ENCODE data around the gene SORBS1. TPM values are rescaled to one million over a fixed set of nuclear protein-coding genes. Genes with fewer than 3 reads are reported as not detected.

Gene SORBS1
- total RNA-seq, 1 donor from 2014 or later = 58.2 TPM

DNA sequence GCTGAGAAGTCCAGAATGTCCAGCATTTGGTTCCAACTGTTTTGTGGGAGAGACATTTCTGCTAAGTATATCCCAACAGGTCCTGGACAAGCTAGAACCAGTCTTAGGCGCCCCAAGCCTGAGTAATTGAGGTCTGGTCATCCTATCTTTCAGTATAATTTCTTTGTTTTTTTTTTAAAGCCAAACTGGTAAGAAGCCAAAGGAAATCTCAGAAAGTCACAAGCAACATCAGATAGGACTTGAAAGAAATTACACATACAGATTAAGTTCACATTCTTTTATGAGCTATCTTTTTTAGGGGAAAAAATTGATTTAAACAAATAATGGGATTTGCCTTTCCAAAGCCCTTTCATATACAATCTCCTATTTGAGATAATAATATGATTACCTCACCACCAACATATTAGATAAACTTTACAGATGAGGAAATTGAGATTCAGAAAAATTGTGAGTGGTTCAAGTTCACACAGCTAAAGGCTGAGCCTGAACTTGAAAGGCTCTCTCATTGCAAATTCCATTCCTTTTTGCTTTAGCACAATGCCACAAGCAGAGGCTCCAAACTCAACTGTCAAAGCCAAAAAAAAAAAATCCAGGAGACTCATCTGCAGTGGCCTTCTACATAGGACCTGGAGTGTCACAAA lies 285.3 kb downstream of the SORBS1 start:
- intact Hi-C loops (cut with DNase I) = no loop called here
- no peak overlapping the region for H3K4me3 ChIP-seq
- TF ChIP-seq, protein P1, sequence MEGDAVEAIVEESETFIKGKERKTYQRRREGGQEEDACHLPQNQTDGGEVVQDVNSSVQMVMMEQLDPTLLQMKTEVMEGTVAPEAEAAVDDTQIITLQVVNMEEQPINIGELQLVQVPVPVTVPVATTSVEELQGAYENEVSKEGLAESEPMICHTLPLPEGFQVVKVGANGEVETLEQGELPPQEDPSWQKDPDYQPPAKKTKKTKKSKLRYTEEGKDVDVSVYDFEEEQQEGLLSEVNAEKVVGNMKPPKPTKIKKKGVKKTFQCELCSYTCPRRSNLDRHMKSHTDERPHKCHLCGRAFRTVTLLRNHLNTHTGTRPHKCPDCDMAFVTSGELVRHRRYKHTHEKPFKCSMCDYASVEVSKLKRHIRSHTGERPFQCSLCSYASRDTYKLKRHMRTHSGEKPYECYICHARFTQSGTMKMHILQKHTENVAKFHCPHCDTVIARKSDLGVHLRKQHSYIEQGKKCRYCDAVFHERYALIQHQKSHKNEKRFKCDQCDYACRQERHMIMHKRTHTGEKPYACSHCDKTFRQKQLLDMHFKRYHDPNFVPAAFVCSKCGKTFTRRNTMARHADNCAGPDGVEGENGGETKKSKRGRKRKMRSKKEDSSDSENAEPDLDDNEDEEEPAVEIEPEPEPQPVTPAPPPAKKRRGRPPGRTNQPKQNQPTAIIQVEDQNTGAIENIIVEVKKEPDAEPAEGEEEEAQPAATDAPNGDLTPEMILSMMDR (IDR thresholded peaks at IDR 0.05) = no peak
- H3K27me3 ChIP-seq (ENCODE audit: low read depth) = no peaks in the 10 kb centered on the region
- H3K9me3 ChIP-seq = no peaks in the 10 kb centered on the region
- ATAC-seq = no peak
- peaks cover under 1% of the 10 kb centered on the region for H3K36me3 ChIP-seq
- H3K4me1 ChIP-seq = peaks cover 79% of the 10 kb centered on the region
- no peak for DNase-seq
- H3K27ac ChIP-seq = peak overlapping the region; percentile 84

DNA sequence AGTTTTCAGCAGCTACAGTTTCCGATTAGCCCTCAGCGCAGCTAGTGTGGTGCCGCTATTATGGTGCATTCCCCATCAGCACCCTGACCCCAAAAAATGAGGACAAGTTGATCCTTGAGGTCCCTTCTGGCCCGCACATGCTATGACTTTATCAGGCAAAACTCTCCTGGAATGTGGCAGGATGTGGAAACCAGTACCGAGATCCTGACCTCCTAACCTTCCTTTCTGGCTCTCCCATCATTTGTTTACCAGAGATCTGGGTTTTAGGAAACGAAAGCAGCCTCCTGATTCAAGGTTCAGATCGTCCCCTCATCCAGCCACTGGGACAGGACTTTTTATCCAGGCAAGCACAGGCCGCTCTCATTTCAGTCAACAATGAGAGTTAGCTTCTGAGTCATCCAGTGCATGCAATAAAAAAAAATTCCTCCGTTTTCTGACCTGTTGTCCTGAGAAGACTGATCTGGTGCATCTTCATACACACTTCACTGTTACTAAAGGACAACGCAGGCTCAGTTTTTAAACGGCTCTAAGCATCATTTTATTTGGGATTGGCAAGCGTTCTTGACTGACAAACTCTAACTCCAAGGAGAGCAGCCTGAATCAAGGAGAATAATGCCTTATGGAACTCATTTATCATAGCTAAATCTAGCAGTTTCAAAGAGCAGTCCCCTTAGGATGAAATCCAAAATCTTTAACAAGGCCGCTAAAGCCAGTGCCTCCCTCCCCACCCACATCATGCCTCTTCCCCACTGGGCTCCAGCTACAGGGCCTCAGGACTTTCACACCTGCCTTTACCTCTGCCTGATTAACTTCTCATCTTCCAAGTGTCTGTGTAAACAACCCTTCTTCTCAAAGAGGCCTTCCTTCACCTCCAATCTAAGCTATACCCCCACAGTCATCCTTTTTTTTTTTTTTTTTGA lies 287.5 kb downstream of the SORBS1 start:
- intact Hi-C loops (cut with DNase I) = no loop called here
- Histone ChIP-seq H3K27me3 (ENCODE audit: low read depth) (no peaks in the 10 kb centered on the region), H3K4me3 (no peak overlapping the region), H3K27ac (peak overlapping the region; percentile 84), H3K9me3 (no peaks in the 10 kb centered on the region), H3K36me3 (peaks cover 13% of the 10 kb centered on the region), H3K4me1 (peaks cover 65% of the 10 kb centered on the region)
- ATAC-seq (peak; percentile 69 to 75), DNase-seq (no peak)
- TF ChIP-seq, protein P1 (IDR thresholded peaks at IDR 0.05) = no peak

DNA sequence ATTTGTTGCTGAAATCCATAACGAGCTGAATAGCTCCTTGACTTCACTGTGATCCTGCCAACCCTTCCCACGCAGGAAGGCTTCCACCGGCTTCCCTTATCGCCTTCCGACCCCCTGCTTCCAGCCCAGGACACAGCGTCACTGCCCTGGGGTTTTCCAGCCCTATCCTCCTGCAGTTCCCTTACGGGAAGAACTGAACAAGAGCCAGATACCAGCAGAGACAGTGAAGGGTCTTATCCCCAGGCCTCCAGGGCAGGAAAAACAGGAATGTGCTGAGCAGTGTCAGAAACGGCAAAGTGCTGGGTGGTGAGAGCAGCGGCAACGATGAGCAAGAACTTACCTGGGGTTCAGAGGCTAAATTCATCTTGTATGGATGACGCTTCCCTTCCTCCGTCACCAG lies 292.7 kb downstream of the SORBS1 start:
- Histone ChIP-seq H3K9me3 (no peaks in the 10 kb centered on the region), H3K4me1 (peaks cover 66% of the 10 kb centered on the region), H3K27ac (peak overlapping the region; percentile 85), H3K4me3 (no peak overlapping the region), H3K27me3 (ENCODE audit: low read depth) (no peaks in the 10 kb centered on the region), H3K36me3 (peaks cover 30% of the 10 kb centered on the region)
- ATAC-seq = peak; percentile 51 to 66
- DNase-seq = no peak
- intact Hi-C loops (cut with DNase I) = no loop called here
- TF ChIP-seq, protein P1 (IDR thresholded peaks at IDR 0.05) = no peak

DNA sequence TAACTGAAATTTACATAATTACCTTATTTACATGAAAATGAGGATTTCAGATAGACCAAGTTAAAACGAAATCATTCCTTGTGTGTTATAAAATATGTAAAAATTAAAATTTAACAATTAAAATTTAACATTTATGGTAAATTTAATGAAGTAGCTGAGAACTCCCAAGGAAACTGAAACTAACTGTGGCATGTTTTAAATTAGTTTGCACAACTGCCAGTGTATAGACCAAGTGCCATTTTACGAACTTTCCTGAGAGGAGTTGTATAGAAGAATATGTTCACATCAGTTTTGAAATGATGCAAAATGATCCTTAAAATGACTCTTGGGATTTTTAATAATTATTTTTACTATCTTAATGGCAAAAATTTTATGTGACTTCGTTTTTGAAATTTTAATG lies 293.9 kb downstream of the SORBS1 start:
- H3K4me1 ChIP-seq = peaks cover 70% of the 10 kb centered on the region
- H3K27ac ChIP-seq = peak overlapping the region; percentile 85
- no peaks in the 10 kb centered on the region for H3K27me3 ChIP-seq (ENCODE audit: low read depth)
- TF ChIP-seq, protein P1 (IDR thresholded peaks at IDR 0.05) = no peak
- ATAC-seq = no peak
- H3K4me3 ChIP-seq = no peak overlapping the region
- intact Hi-C loops (cut with DNase I) = no loop called here
- no peaks in the 10 kb centered on the region for H3K9me3 ChIP-seq
- H3K36me3 ChIP-seq = peaks cover 40% of the 10 kb centered on the region
- no peak for DNase-seq

DNA sequence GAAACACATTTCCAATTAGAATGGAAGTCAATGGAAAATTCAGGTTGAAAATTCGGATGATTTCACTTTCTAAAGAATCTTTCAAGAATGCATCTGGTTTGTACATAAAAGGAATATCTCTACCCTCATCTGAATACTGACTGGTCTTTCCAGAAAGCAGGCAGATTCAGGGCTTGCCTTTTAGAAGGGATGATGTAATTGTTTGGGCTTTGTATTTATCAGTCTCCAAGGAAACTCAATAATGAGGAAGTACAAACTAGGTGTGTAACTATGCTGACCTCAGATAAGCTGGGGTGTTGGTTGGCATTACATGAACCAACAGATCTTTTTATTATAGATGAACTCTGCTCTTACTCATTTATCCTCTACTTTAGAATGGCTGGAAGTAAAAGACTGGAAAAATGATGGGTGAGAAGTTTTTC lies 294.5 kb downstream of the SORBS1 start:
- peaks cover 75% of the 10 kb centered on the region for H3K4me1 ChIP-seq
- TF ChIP-seq, protein P1 (IDR thresholded peaks at IDR 0.05) = no peak
- ATAC-seq = peak; percentile 85 to 88
- no peaks in the 10 kb centered on the region for H3K9me3 ChIP-seq
- DNase-seq = no peak
- intact Hi-C loops (cut with DNase I) = no loop called here
- H3K27me3 ChIP-seq (ENCODE audit: low read depth) = no peaks in the 10 kb centered on the region
- peaks cover 46% of the 10 kb centered on the region for H3K36me3 ChIP-seq
- H3K27ac ChIP-seq = peak overlapping the region; percentile 85
- no peak overlapping the region for H3K4me3 ChIP-seq

Measured in lower lobe of right lung (tissue), 2 donors.